HT1080 (cell line): Measurements from ENCODE around the gene ASB16. TPM values are rescaled to one million over a fixed set of nuclear protein-coding genes. Genes with fewer than 3 reads are reported as not detected.

ENCODE experiments used
- DNase-seq: peaks from one replicate; pipeline ENCODE4 v3.0.0-alpha.2; 2015; ENCODE audit warnings: low read depth
- total RNA-seq: library from RNA; depleted of rRNA; stranded (reverse); fragments of >200 nt; shearing (Covaris generic); gene quantifications from 2 replicates; pipeline ENCODE4 v1.2.3, GENCODE V29; 2014

ASB16 gene
- total RNA-seq, 1 experiment from 2014 or later: not detected

- no peak for DNase-seq
Observed at GRCh38 chr17:44187131-44187899, 16.8 kb downstream of the ASB16 start.

- no peak for DNase-seq
Observed at GRCh38 chr17:44188576-44189403, 18.3 kb downstream of the ASB16 start.

- DNase-seq: no peak
Observed at GRCh38 chr17:44190481-44190880, 20.0 kb downstream of the ASB16 start.

GRCh38 chr17:44191369-44191768, 20.9 kb downstream of the ASB16 start:
- DNase-seq: no peak

- DNase-seq: no peak
Observed at GRCh38 chr17:44191941-44192496, 21.5 kb downstream of the ASB16 start.

GRCh38 chr17:44192750-44193149, 22.2 kb downstream of the ASB16 start:
- no peak for DNase-seq

- no peak for DNase-seq
Observed at GRCh38 chr17:44193326-44194084, 23.0 kb downstream of the ASB16 start.

GRCh38 chr17:44197107-44197506, 26.6 kb downstream of the ASB16 start:
- DNase-seq: no peak

- peak; percentile 60 for DNase-seq
Observed at GRCh38 chr17:44197980-44198720, 27.6 kb downstream of the ASB16 start.

- peak; percentile 28 for DNase-seq
Observed at GRCh38 chr17:44198721-44199552, 28.4 kb downstream of the ASB16 start.

- peak; percentile 91 for DNase-seq
Observed at GRCh38 chr17:44199553-44200477, 29.3 kb downstream of the ASB16 start, which contains the start of gene ATXN7L3. Gene ATXN7L3 (minus strand): TSS chr17:44199884. CDS start chr17:44198070, 1,814 bp downstream.

- no peak for DNase-seq
Observed at GRCh38 chr17:44200478-44201155, 30.1 kb downstream of the ASB16 start.

GRCh38 chr17:44202756-44203155, 32.3 kb downstream of the ASB16 start:
- DNase-seq: no peak

- DNase-seq: peak; percentile 56
Observed at GRCh38 chr17:44203731-44204440, 33.4 kb downstream of the ASB16 start.

- DNase-seq: peak; percentile 72
Observed at GRCh38 chr17:44204441-44204882, 34.0 kb downstream of the ASB16 start.

GRCh38 chr17:44205962-44206824, 35.7 kb downstream of the ASB16 start:
- DNase-seq: no peak
